ENCODE results near the gene NRF1.

DNA sequence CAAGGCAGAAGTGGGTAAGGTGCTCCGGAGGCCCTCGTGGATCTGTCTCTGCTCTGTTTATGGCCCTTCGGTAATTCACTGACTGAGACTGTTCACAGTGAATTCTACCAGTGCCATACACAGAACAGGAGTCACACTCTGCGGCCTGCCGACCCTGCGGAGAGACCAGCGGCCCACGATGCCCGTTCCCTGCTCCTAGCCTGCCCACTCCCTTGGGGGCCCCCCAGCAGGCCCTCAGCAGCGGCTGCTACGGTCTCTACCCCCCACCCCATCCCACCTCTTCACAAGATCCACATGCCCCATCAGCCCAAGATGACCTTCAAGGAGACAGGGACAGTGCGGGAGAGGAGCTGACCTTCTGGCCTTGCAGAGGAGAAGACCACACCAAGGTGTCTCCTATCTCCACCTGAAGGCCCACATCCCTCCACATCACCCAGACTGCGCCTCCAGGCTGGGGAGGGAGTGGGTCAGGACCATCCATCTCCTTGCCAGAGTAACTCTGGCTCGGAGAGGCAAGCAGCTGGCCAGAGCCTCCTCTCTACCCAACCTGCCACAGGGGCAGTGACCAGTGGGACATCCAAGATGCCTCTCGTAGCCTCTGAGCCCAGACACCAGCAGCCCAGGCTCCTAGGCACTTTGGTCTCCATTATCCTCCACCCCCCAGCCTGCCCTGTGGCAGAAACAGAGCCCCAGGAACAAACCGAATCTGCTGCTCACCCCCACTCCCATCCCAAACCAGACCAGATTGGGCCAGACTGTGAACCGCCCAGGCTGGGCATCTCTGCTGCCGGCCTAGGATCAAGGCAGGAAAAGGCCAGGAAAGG, 163.6 kb downstream of the NRF1 start:
- no peak for TF ChIP-seq POLR2AphosphoS5 (IDR thresholded peaks at IDR 0.05; ENCODE audit: borderline replicate concordance, low read depth, low read length)
- no peak for TF ChIP-seq EZH2 (IDR thresholded peaks at IDR 0.05)
- no peak for TF ChIP-seq FOXP2 (optimal IDR thresholded peaks at IDR 0.05; ENCODE audit: control extremely low read depth, extremely low read length, insufficient read depth)

All from SK-N-MC (cell line).